Islet precursor cell (in vitro differentiated cells): ENCODE data around the gene PDCD10.

ENCODE experiments used
- DNase-seq: peaks from one replicate; pipeline ENCODE4 v3.0.0-alpha.2; 2018

PDCD10 gene

DNA sequence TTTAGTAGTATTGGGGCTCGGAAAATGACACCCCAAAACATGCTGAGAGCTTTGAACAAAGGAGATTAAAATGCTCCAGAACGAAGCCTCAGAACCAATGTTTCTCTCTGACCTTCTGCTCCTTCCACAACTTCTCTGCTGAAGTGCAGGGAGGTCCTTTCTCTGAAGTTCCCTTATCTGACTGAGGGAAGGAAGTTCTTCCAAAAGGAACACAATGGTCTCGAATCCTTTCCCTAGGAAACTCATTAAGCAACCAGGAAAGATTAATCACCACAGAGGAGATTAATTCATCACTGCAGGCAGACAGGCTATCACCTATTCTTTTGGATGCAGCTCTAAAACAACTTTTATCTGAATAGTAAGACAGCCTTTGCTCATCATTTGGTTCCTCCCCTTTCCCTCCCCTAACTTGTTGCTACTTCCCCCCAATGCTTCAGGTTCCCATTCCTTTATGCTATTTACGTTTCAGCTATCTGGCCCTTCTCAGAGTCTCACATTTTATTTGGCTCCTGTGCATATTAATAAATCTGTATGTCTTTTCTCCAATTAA lies 62.7 kb downstream of the PDCD10 start:
- no peak for DNase-seq

DNA sequence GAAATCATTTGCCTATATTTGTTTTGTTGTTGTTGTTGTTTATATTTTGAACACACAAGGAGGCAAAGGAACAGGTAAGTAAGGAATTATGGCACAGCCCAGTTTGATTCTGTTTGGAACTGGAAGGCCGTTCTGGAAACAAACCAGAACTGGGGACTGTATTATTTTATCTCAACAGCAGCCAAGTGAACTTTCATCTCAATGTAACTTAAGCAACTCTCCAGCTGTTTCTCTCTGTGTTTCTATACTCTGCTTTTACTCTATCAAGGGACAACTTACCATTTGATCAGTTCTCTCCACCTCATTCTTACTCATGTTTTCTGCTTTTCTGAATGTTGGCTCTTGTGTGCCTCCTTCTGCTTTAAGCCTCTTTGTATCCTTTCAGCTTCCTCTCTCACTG lies 65.0 kb downstream of the PDCD10 start:
- DNase-seq, result no peak

DNA sequence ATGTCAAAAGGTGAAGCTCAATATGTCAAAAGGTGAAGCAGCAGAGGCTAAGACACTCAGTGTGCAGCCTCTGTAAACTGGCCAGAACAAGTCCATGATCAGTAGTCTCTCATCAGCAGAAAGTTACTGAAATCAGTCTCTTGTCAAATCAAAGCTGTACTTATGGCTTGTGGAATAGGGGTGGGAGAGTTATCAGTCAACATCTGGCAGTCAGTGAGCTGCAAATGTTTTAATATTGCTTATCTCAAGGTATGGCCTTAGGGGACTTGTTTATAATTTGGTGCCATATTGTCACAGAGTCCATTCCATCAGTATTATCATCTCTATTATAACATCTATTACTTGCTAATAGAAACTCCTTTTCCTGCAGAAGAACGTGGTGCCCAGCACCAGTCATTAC lies 66.0 kb downstream of the PDCD10 start:
- no peak for DNase-seq

DNA sequence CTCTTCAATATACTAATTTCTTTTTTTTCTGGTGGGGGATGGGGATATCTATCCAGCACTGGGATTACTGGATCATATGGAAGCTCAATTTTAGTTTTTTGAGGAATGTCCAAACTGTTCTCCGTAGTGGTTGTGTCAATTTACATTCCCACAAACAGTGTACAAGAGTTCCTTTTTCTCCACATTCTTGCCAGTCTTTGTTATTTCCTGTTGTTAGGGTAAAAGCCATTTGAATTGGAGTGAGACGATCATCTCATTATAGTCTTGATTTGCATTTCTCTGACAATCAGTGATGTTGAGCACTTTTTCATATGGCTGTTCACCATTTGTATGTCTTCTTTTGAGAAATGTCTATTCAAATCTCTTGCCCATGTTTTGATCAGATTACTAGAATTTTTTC lies 68.1 kb downstream of the PDCD10 start:
- no peak for DNase-seq

DNA sequence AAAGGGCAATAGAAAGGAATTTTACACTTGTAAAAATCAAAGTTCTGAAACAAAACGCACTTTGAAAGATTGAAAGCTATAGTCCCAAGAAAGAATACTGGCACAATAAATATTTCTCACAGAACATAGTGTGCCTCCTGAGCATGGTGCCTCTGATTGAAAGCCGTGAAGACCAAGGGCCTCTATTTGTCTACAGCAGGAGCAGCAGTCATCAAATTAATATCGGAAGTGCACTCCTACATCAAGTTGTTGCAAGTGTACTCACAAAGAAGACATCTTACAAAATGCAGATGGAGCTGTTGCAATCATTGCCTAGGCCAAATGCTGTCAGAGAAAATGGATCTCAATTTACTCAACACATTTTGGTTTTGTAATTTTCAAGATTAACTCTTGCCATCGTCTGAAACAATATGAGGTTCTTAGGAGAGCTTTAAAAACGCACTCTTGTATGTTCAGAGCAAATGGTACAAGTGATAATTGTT lies 71.7 kb downstream of the PDCD10 start:
- DNase-seq, result no peak

DNA sequence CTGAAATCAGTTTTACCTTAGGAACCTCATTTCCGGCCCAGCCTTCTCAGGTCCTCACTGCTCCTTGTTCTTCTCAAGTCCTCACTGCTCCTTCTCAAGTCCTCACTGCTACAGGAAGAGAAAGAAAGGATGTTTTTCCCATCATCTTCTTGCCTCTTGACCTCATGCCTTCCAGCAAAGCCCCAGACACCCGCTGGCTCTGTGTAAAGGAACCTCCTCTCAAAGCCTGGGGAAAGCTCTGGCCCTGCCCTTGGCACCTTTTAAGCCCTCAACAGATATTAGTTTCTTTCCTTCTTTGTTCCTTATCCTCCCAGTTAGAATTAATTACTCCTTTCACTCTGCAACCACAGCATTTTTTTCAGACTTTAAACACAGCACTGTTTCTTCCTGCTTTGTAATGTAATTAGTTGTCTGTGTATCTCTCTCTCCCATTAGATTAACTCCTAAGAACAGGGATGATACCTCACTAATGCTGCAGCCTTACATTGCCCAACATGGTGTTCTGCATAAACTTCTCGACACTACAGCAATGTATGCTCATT lies 76.9 kb downstream of the PDCD10 start:
- no peak for DNase-seq

DNA sequence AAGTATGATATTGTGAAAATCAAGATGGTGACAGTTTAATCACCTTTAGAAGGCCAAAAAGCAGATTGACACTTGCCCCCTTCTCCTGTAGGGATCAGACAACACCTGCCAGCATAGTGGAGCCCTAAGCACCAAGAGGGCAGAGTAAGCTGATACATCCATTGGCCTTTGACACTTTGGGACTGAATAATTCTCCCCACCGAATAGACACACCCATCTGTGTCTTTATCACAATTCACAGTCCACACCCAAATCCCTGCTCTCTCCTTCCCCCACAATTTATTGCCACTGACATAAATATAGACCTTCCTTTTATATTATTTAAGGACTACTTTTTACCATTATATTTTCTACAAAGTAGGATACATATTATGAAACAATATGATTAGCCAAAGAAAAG lies 77.9 kb downstream of the PDCD10 start:
- DNase-seq, result no peak

DNA sequence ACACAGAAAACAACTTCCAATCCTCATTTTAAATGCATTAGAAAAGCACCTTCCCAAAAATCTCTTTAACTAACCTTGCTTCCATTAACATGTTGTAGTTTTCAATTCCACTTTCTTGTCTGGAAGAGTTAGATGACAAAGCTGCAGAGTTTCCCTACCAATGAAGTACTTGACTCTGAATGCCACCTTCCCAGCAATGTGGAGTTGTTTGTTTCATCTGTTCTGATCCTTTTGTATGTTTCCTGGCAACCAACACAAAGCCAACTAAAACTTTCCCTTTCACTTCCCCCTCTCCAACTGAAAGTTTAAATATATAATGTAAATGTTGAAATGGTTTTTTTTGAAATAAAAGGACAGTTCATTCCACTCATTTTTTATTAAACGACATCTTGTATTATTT lies 80.9 kb downstream of the PDCD10 start, which contains the start of gene WDR49:
WDR49 (minus strand) TSS at position 183 of the 400 bp plus-strand sequence. CDS start 517 bp downstream, outside the sequence.
- no peak for DNase-seq

DNA sequence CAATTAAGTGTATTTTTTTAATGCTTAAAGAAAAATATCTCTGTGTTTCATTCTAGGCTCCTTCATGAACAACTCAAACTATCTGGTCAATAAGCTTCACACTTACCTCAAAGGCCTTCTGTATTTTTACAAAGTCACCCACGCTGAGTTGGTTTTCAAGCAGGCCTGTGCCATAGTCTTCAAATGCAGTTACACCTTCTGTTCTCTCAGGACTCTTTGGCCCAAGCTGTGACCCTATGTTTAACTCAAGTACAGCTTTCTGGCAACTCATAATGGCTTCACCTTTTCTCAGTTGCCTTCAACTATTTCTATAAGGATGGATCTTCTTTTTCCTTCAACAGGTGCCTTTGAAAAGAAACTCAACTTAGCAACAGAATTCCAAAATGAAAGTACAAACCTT lies 81.5 kb downstream of the PDCD10 start:
- no peak for DNase-seq

DNA sequence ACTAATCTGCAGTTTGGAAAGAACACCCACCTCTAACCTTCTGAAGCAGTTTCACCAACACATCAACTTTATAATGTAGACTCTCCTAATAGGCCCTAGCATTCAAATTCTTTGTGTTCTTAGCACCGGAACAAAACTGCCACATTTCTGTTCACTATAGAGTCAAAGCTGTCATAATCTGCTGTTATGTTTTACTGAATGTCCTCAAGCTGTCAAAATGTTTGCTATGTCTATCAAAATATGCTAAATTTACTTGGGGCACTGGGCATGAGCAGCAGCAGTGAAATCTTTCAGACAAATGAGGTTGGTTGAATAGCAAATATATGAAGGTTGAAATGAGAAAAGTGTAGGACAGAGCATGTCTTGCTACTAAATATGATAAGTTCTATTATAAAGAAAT lies 82.9 kb downstream of the PDCD10 start:
- DNase-seq, result no peak

DNA sequence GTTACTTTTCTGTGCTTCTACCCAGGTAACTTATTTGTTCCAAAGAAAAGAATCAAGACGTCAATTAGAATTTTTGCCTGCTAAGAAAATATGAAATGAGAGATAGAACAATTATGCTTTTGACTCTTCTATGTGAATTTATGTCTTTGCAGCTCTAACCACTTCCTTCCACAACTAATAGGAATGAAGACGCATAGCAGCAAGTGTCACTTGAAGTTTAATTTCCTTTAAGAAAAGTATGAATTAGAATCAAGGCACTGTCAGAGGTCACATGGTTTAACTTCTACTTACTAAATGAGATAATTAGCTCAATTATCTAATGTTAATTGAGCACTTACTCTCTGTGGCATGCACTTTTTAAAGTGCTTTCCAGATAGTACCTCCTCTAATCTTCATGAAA lies 84.2 kb downstream of the PDCD10 start:
- DNase-seq, result no peak

DNA sequence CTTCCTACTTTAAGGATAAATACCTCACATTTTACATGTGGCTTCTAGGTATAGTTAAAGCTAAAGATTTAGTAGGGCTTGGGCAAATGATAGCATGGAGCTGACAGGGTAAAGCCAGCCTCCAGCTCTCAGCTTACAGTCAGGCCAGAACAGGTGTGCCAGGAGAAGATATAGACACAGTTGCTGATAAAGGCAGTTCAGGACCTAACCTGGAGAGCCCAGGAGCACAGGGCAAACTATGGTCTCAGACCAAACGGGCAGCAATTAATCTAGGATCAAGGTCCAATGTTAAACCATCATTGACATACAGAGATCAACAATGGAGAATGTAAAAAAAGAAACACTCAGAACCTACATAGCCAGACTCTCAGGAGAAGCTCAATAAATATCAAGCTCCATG lies 84.9 kb downstream of the PDCD10 start:
- DNase-seq, result no peak

DNA sequence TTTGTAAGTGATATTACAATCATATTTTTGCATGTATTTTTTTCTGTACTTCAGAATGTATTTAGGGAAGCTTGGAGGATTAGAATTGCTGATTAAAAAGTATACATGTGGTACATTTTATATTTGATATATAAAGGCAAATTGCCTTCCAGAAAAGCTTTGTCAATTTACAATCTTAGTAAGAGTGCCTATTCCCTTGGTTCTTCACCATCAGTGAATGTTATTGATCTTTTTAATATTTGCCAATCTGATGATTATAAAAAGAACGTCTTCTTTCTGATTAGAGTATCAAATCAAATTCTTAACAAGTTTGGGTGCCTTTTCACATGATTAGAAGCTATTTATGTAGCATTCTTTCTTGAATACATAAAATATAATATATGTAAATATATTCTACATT lies 90.1 kb downstream of the PDCD10 start:
- DNase-seq, result no peak
